HTERT RPE-1 (cell line): ENCODE data around the gene GOLT1A.
"Not testable (repeated sequence)": the region's sequence is repeated elsewhere in the genome, so short reads cannot be mapped to it uniquely, and the experiment has no call there.

Source experiments
- in situ Hi-C: fragments of 300-500 bp; cut with MboI; formaldehyde crosslinking; loops from 4 replicates; pipeline ENCODE4 v1.14.3; 2020; ENCODE audit warnings: low sequenced_read_pairs

The GOLT1A gene

DNA sequence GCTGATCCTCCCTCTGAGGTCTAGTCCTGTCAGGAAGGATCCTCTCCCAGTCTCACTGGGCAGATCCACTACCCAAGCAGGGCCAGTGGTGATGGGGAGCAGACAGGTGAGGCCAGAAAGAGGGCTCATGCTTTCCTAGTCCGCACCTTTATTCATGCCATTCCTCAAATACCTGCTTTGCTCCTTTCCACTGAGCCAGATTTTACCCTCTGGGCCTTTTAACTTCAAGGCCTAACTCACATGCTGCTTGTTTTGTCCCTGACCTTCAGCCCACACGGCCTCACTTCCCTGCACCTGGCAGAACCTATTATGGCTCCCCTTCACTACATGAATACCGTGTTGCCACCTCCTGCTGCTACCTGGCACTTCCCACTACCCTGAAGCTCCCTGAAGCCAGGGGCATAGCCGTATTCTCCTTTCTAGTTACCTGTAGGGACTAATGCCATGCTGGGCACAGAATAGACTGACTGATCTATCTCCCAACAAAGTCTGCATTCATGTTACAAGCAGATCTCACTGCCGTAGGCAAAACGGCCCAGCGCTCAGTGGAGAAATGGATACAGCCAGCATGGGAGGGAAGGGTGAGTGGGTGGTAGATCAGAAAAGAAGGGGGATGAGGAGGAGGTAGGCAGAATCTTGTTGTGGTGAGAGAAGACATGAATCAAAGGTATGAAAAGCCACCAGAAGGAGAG is 36.1 kb upstream of the GOLT1A start:
- in situ Hi-C loops = no loop called here

DNA sequence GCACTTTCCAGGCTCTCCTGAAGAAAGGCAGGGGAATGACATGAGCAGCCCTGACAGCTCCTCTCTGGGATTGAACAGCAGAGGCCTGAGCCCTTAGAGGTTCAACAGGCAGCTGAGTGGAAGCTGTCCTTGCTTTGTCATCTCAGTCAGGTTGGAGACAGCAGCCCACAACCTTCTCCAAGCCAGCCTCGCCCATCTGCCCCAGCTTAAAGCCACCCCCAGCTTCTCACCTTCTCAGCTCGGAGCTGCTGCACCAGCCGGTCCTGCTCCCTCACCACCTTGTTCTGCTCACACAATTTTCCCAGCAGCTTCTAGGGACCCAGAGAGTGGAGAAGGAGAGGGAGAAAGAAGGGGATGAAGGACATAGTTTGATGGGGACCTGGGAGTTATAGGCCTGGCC is 35.2 kb upstream of the GOLT1A start:
- in situ Hi-C loops = no loop called here

DNA sequence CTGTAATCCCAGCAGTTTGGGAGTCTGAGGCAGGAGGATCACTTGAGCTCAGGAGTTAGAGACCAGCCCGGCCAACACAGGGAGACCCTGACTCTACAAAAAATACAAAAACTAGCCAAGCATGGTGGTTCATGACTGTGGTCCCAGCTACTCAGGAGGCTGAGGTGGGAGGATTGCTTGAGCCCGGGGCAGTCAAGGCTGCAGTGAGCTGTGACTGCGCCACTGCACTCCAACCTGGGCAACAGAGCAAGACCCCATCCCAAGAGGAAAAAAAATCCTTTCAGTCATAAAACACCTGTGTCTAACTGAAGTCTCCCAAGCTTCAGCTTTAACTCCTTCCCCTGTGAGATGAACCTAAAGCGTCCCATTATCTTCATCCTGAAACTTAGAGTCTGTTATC is 33.1 kb upstream of the GOLT1A start:
- in situ Hi-C loops = no loop called here

DNA sequence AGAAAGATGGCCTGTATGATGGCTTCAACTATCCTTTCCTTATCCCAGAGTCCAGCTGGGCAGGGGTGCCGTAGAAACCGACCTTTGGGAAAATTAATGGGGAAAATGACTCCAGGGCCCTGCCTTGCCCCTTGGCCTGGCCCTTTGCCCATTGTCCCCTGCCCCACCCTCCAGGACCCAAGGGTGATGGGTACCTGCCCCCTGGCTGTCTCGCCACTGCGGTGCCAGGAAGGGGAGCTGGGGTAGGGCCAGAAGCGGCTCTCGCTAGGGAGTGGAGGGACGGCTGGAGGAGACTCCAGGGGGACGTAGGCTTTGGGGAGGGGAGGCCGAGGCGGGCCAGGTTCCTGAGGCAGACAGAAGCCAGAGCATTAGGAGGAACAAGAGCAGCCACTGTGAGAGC is 29.1 kb upstream of the GOLT1A start:
- in situ Hi-C loops = no loop called here

DNA sequence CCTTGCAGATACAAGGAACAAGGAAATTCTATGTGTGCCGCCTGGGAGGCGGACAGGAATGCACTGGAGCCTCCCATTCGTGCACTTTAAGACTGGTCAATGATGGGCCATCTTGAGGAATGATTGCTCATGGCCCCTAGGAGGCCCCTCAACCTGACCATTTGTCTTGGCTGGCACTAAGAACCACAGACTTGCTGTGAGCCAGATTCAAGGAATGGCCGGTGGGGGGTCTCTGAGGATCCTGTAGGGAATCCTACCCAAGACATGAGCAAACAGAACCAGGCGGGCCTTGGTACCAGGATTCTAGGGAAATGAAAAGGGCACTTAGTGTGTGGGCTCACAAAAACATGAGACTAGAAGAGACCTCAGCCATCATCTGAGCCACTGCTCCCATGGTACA is 28.1 kb upstream of the GOLT1A start:
- in situ Hi-C loops = no loop called here

DNA sequence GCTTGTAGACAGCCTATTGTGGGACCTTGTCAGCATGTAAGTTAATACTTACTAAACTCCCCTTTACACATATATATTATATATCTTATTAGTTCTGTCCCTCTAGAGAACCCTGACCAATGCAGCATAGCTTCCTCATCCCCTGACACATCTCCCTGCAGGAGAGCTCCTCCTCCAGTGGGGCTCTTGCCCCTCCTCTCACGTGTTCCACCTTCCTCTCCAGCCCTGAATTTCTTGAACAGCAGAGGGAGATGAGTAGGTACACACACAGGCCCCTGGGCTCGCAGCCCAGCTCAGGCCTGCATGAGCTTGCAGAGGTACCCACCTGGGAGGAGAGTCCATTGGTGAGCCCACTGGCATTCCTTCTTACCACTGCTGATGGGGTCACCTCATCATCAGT is 27.3 kb upstream of the GOLT1A start:
- in situ Hi-C loops = no loop called here

DNA sequence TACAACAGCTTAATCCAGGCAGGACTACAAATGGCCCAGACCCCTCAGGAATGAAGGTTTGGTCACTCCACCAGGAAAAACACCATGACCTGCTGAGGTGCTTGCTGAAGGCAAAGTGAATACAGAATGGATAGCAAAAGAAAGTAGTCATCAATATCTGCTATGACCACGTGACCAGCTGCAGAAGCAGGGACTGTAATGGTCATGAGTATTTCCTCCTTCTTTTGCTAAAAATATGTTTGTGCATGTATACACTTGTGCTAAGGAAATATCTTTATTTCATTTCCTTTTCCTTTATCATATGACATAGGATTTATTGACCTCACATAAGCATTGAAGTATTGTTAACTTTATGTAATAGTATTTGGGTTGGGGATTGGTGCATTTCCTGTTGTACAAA is 26.4 kb upstream of the GOLT1A start:
- in situ Hi-C loops = no loop called here

DNA sequence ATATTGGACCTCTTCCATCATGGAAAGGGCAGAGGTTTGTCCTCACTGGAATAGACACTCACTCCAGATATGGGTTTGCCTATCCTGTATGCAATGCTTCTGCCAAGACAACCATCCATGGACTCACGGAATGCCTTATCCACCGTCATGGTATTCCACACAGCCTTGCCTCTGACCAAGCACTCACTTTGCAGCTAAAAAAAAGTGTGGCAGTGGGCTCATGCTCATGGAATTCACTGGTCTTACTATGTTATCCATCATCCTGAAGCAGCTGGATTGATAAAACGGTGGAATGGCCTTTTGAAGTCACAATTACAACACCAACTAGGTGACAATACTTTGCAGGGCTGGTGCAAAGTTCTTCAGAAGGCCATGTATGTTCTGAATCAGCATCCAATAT is 25.6 kb upstream of the GOLT1A start:
- in situ Hi-C loops = not testable (repeated sequence)

DNA sequence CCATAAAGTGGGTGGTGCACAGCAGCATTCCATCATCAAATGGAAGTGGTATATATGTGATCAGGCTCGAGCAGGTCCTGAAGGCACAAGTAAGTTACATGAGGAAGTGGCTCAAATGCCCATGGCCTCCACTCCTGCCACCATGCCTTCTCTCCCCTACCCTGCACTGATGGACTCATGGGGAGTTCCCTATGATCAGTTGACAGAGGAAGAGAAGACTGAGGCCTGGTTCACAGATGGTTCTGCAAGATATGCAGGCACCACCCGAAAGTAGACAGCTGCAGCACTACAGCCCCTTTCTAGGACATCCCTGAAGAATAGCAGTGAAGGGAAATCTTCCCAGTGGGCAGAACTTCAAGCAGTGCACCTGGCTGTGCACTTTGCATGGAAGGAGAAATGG is 24.7 kb upstream of the GOLT1A start:
- in situ Hi-C loops = not testable (repeated sequence)

DNA sequence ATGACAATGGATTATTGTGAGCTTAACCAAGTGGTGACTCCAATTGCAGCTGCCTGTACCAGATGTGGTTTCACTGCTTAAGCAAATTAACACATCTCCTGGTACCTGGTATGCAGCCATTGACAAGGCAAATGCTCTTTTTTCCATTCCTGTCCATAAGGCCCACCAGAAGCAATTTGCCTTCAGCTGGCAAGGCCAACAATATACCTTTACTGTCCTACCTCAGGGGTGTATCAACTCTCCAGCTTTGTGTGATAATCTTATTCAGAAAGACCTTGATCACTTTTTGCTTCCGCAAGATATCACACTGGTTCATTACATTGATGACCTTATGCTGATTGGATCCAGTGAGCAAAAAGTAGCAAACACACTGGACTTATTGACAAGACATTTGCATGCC is 23.7 kb upstream of the GOLT1A start:
- in situ Hi-C loops = not testable (repeated sequence)

DNA sequence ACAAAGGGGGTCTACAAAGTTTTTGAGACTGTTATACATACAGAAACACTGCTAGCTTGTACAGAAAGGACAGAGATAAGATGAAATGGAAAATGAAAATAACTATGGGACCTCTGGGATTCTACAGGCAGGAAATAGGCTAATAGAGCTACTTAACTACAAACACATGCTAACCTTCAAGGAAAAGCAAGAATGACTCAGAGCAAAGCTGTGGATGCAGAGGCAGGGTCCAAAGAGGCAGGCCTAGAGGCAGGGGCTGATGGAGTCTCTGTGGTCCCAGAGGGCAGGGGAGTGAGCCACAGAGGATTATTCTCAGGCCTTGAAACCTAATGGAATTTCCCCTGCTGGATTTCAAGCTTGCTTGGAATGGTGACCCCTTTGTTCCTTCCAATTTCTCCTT is 18.7 kb upstream of the GOLT1A start:
- in situ Hi-C loops = no loop called here

DNA sequence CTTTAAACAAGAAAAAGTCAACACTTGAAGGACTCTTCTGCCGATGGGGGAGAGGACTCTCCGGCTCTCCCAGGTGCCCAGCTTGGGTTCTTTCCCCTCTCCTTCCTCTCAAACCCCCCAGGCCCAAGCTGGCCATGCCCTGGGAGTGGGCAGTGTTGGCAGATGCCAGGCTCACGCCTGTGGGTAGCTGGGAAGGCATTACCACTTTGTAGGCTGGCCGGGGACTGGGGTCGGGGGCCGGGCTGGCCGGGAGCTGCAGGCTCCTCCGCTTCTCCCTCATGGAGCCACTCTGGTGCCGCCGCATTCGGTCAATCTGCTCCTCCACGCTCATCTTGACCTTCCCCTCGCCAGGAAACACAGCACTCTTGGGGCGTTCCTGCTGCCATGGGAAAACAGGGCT is 16.4 kb upstream of the GOLT1A start:
- in situ Hi-C loops = no loop called here

DNA sequence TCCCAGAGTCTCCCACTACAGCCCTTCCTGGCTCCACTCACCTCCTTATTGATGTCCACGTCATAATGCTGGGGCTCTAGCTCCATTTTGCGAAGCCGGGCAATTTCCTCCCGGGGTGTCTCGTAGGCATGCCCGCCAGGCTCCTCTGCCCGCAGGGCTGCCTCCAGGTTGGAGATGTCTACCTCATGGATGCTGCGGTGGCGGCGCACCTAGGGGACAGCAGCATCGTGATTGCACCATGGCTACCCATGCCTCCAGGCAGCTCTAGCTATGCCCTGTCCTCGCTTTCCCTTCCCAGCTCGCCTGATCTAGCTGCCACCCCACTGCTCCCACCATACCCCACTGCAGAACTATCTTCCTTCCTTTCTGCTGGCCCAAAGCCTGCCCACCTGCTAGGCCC is 15.1 kb upstream of the GOLT1A start:
- in situ Hi-C loops = no loop called here

DNA sequence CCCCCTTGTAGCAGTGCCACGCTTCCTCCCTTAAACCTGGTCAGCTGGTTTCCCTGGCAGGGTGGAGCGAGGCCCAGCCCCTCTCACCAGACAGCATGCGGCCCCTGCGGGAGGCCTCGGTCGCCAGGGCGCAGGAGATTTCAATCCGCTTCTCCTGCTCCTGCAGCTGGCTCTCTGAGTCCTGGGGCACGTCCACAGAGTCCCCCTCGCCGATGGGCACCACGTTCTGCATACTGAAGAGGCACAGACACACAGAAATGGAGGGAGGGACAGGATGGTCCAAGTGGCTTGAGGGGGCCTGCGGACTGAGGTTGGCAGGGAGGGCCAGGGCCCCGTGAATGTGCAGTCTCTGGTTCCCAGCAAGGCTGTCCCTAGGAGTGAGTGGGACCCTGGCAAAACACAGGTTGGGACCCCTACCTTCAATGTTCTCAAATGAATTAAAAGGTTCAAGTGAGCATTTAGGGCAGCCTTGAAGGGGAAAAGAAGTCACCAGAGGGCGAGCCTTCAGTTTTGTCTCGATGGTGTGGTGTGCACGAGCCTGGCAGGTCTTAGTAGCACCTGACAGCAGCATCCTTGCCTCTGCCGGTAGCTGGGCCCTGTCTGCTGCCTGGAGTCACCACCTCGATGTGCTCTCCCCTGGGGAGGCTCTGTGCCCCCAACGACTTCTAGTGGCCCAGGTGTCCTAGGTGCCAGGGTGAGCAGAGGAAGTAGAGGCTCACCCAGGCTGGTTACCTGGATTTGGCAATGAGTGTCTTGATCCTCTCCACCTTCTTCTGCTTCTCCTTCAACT is 14.4 kb upstream of the GOLT1A start:
- in situ Hi-C loops = no loop called here

DNA sequence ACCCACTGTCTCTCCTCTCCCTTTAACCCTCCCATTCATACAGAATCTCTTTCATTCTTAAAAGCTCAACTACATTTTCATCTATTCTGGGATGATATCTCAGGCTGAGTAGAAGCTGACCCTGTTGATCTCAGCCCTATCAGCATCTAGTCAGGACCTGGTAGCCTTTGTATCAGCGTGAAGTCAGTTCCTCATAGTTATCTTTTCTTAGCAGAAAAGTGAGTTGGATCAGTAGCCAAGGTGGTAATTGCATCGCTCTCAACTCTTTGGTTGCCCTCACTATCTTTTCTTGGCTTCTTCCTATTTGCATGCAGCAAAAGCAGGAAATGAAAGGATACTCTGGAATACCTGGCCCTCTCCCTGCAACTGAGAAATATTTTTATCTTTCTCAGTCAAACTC is 13.6 kb upstream of the GOLT1A start:
- in situ Hi-C loops = no loop called here

DNA sequence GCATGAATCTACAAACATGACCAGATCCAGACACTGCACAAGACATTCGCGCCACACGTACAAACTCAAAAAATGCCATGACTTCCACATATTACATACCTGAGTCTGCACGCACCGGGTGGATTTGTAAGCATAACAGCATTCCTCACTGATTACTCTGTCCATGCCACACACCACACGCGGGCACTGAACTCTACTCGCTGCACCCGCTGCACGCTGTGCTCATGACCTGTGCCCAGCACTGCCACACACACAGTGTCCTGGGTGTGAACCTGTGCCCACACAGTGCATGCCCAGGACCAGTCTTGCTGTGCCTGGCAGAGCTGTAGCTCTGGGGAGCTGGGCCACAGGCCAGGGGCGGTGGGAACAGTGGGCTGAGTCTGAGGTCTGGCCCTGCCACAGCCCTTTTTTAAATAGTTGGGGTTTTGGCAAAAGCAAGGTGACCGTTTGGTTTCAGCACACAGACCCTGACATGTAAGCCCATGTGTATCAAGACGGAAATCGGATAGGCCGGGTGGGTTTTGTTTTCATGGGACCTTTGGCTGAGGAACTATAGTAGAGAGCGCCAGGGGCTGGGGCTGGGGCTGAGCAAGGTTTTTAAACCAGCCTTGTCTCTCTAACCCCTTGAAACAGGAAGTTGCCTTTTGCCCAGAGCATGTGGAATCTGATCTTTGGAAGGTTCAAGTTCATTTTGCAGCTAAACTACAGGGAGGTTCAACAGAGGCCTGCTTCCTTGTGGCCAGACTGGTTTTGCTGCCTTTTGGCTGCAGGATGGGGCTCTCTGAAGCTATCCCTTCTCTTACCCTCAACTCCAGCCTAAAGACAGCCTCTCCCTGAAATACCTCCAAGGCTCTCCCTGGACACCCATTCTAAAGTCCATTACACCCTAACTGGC is 12.3 kb upstream of the GOLT1A start:
- in situ Hi-C loops = no loop called here

DNA sequence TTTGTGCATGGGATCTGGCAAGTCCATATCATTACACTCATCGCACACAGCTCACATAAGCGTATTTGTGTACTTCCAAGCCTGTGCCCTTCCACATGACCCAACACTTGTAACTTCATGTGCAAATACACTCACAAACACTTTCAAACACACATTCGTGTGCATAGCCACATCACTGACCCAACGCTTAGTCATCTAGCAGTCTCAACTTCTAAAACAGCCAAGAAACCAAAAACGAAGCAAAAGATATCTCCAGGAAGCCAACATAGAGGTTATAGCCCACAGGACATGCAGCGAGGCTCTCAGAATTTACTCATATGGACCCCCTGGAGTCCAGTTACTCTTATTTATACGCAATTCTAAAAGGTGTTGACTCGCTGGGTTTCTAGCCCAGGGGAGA is 10.9 kb upstream of the GOLT1A start:
- in situ Hi-C loops = no loop called here

DNA sequence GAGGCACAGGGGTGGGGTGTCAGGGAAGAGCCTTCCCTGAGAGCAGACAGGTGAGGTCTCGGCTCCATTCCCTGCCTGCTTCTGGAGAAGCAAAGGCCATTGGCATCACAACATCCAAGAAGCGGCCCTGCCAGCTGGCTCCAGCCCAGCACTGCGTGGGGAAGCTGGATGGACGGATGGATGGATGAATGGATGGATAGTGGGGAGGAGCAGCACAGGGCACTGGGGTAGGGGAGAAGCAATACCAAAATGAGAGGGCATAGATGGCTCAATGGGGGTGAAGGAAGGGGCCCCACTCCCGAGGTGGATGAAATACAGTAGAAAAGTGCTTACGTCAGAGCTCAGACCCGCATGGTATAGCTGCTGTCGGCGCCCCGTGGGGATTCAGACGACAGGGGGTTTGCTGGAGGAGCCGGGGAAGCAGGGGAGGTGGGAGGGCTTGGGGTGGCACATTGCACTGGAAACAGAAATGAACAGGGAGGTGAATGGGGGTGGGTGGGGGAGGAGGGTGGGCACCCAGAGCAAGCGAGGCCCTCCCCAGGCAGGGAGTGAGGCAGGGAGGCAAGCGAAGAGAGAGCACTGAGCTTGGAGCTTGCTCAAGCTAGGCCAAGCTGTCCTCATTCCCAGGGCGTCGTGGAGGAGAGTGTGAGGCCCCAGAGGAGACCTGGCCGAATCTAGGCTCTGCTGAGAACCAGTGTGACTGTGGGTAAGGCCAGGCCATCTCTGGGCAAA is 9.5 kb upstream of the GOLT1A start:
- in situ Hi-C loops = no loop called here

DNA sequence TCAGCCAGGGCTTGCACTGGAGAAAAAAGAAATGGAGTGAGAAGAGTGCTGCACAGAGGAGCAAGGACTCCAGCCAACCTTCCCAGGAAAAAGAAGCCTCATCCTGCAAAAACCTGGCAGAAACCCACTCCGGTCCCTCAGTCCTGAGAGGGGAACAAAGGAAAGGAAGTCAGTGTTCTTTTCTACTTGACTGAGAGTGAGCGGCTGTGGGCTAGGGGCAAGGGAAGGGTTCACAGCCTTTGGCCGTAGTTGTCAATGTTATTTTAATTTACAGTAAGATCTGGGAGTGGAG is 8.9 kb upstream of the GOLT1A start:
- in situ Hi-C loops = no loop called here

DNA sequence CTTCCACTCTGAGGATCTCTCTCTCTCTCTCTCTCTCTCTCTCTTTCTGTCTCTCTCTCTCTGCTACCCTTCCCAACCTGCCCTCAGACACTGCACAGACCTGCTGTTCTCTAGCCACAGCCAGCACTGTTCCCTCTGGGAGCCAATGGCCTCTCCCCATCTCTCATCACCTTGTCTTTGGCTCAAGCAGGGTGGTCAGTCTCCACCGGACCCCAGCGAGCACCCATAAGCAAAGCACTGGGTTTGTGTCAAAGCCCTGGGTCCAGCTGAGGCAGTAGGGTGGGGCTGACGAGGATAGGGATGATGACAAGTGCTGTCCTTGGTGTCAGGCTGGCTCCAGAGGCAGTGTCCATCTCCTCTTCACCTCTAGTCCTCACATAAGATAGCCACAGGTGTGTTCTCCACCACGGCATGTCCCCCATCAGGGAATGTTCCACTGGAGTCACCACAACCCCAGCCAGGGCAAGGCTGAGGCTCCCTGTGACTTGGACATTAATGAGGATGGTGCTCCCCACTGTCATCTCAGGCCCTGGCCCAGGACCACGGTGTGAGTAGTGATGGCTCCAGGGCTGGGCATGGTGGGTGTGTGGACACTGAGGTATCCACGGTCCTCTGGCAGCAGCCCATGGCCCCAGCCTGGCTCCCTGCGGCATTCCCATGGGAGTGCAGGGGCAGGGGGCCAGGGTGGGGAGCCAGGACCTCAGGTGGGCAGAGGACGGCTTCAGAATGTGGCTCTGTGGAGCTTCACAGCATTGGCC is 8.4 kb upstream of the GOLT1A start:
- in situ Hi-C loops = no loop called here

DNA sequence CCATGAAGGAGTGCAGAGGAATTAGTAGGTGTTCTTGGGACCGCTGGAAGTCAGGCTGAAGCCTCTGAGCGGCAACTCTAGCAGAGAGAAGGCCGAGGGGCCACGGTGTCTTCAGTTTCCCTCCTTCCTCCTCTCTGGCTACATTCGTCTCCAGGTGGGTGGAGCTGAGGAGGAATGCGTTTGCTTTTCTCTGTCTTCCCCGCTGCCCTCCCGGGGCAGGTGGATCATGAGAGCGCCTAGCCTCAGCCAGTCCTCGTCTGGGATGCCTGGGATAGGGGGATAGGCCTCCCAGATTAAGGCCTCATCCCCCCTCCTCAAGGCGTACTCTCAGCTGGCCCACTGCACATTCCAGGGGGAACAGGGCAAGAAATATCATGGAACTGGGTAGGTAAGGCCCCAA is 7.5 kb upstream of the GOLT1A start:
- in situ Hi-C loops = no loop called here
